Measurements from ENCODE around the gene CNOT6L. TPM values are rescaled to one million over a fixed set of nuclear protein-coding genes. Genes with fewer than 3 reads are reported as not detected.

Gene CNOT6L
- total and polyA plus RNA-seq, 7 experiments from 2014 or later, result 50.5 to 212 (median 142) TPM

- peak overlapping the region; percentile 28 to 99 (median 72) for H3K4me3 Mint-ChIP-seq
- no peak overlapping the region for H3K4me3 ChIP-seq (ENCODE audit: low read length)
- peak in 1 of 9 donors; percentile 15 for DNase-seq
- H3K4me1 Mint-ChIP-seq, result peaks cover 46 to 76% (median 69%) of the 10 kb centered on the region in 7 donors
- intact Hi-C loops (cut with micrococcal nuclease), result loop anchor here (5.0 kb wide), 2 partner anchors 33 to 738 kb away; partner anchors contain the start of gene CCNI (in 1 of the 2)
- ATAC-seq, result no peak
- no peaks in the 10 kb centered on the region for H3K9me3 ChIP-seq (ENCODE audit: control insufficient read depth in 2 of 3, low read length in 3 of 3)
- H3K27ac Mint-ChIP-seq, result peak overlapping the region in 7 of 9 donors; percentile 0 to 85 (median 65)
- peaks cover 0 to 2% (median 0%) of the 10 kb centered on the region in 5 donors for H3K27me3 Mint-ChIP-seq
- peaks cover 0 to 11% (median 0%) of the 10 kb centered on the region in 3 experiments for H3K36me3 ChIP-seq (ENCODE audit: control insufficient read depth in 2 of 3, insufficient read depth in 3 of 3, low read length in 3 of 3)
- H3K36me3 Mint-ChIP-seq, result peaks cover 4 to 35% (median 17%) of the 10 kb centered on the region in 5 donors
- ChIA-PET CTCF (no interaction called here), POLR2A (interaction anchor here (1.0 to 1.4 kb wide), 2 partner anchors 15 to 46 kb away, joined by 3 to 4 read pairs; partner anchors contain the start of gene MRPL1)
- peaks cover 0 to 11% (median 0%) of the 10 kb centered on the region in 11 donors for H3K9me3 Mint-ChIP-seq
- peaks cover 36 to 41% of the 10 kb centered on the region in 2 donors for H3K4me1 ChIP-seq (ENCODE audit: control insufficient read depth in 2 of 2, insufficient read depth in 2 of 2, low read length in 2 of 2)
- no peaks in the 10 kb centered on the region for H3K27me3 ChIP-seq (ENCODE audit: control insufficient read depth in 2 of 2, insufficient read depth in 2 of 2, low read length in 2 of 2)
- H3K27ac ChIP-seq (ENCODE audit: low read depth, low read length), result peak overlapping the region; percentile 20
Observed at GRCh38 chr4:77815636-77816035, 3.5 kb downstream of the CNOT6L start.

DNA sequence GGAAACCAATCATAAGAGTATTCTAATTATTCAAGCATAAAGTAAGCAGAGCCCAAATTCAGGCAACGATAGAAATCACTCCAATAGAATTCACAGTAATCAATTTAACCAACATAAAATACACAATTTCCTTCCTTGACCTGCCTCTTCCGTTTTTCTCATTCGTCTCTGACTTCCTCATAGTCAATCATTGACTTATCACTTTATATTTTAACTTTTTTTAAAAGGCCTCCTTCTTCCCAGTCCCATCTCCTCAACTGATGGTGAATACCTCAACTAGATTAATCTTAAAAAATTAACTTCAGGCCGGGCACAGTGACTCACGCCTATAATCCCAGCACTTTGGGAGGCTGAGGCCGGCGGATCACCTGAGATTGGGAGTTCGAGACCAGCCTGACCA lies 13.3 kb downstream of the CNOT6L start:
- DNase-seq (no peak), ATAC-seq (no peak)
- Mint-ChIP-seq H3K4me3 (peak overlapping the region; percentile 5 to 64 (median 52)), H3K27me3 (no peaks in the 10 kb centered on the region), H3K36me3 (peaks cover 0 to 25% (median 16%) of the 10 kb centered on the region in 5 donors), H3K9me3 (no peaks in the 10 kb centered on the region), H3K4me1 (peaks cover 54 to 96% (median 76%) of the 10 kb centered on the region in 7 donors), H3K27ac (peak overlapping the region in 7 of 9 donors; percentile 53 to 82 (median 66))
- no peak overlapping the region for H3K27ac ChIP-seq (ENCODE audit: low read depth, low read length)
- no peaks in the 10 kb centered on the region for H3K27me3 ChIP-seq (ENCODE audit: control insufficient read depth in 2 of 2, insufficient read depth in 2 of 2, low read length in 2 of 2)
- intact Hi-C loops (cut with micrococcal nuclease), result loop anchor here in 1 of 2 donors (1.0 kb wide), 1 partner anchor 11 kb away; no protein-coding TSS in a partner anchor
- H3K4me1 ChIP-seq (ENCODE audit: control insufficient read depth in 2 of 2, insufficient read depth in 2 of 2, low read length in 2 of 2), result peaks cover 39 to 66% of the 10 kb centered on the region in 2 donors
- H3K4me3 ChIP-seq (ENCODE audit: low read length), result no peak overlapping the region
- CTCF ChIA-PET, result no interaction called here
- no peaks in the 10 kb centered on the region for H3K9me3 ChIP-seq (ENCODE audit: control insufficient read depth in 2 of 3, low read length in 3 of 3)
- POLR2A ChIA-PET, result interaction anchor here (0.7 to 2.6 kb wide), 3 partner anchors 12 to 56 kb away, joined by 4 to 13 read pairs (median 10); partner anchors contain the start of gene MRPL1
- H3K36me3 ChIP-seq (ENCODE audit: control insufficient read depth in 2 of 3, insufficient read depth in 3 of 3, low read length in 3 of 3), result no peaks in the 10 kb centered on the region

DNA sequence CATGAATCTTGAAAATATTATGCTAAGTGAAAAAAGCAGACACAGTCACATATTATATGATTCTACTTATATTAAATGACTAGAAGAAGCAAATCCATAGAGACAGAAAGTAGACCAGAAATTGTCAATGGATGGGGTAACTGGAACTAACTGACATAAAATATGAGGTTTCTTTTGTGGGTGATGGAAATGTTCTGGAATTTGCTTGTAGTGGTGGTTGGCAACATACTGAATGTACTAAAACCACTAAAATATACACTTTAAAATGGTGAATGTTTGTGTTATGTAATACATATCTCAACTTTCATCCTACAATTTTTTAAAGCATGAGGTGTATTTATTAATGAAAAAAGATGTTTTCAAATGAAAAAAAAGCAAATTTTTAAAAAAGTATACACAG lies 14.7 kb downstream of the CNOT6L start:
- DNase-seq, result no peak
- Mint-ChIP-seq H3K9me3 (no peaks in the 10 kb centered on the region), H3K36me3 (peaks cover 0 to 21% (median 16%) of the 10 kb centered on the region in 5 donors), H3K27me3 (no peaks in the 10 kb centered on the region), H3K4me1 (peaks cover 55 to 98% (median 77%) of the 10 kb centered on the region in 7 donors), H3K4me3 (peak overlapping the region in 6 of 10 donors; percentile 12 to 64 (median 27)), H3K27ac (peak overlapping the region in 7 of 9 donors; percentile 30 to 78 (median 48))
- Histone ChIP-seq H3K9me3 (ENCODE audit: control insufficient read depth in 2 of 3, low read length in 3 of 3) (no peaks in the 10 kb centered on the region), H3K36me3 (ENCODE audit: control insufficient read depth in 2 of 3, insufficient read depth in 3 of 3, low read length in 3 of 3) (no peaks in the 10 kb centered on the region), H3K27ac (ENCODE audit: low read depth, low read length) (peak overlapping the region; percentile 20), H3K27me3 (ENCODE audit: control insufficient read depth in 2 of 2, insufficient read depth in 2 of 2, low read length in 2 of 2) (no peaks in the 10 kb centered on the region), H3K4me3 (ENCODE audit: low read length) (no peak overlapping the region), H3K4me1 (ENCODE audit: control insufficient read depth in 2 of 2, insufficient read depth in 2 of 2, low read length in 2 of 2) (peaks cover 45 to 67% of the 10 kb centered on the region in 2 donors)
- CTCF ChIA-PET, result no interaction called here
- POLR2A ChIA-PET, result interaction anchor here (0.9 kb wide), 1 partner anchor 14 kb away, joined by 4 read pairs; the partner anchor contains the start of gene CNOT6L
- no peak for ATAC-seq
- intact Hi-C loops (cut with micrococcal nuclease), result loop anchor here in 1 of 2 donors (5.0 kb wide), 1 partner anchor 37 kb away; no protein-coding TSS in a partner anchor

- H3K4me1 ChIP-seq (ENCODE audit: control insufficient read depth in 2 of 2, insufficient read depth in 2 of 2, low read length in 2 of 2), result peaks cover 52 to 65% of the 10 kb centered on the region in 2 donors
- Mint-ChIP-seq H3K27me3 (no peaks in the 10 kb centered on the region), H3K4me1 (peaks cover 54 to 99% (median 78%) of the 10 kb centered on the region in 7 donors), H3K9me3 (no peaks in the 10 kb centered on the region), H3K36me3 (peaks cover 0 to 22% (median 9%) of the 10 kb centered on the region in 5 donors), H3K27ac (peak overlapping the region in 8 of 9 donors; percentile 17 to 88 (median 72)), H3K4me3 (peak overlapping the region in 8 of 10 donors; percentile 3 to 61 (median 46))
- DNase-seq (no peak), ATAC-seq (no peak)
- no peaks in the 10 kb centered on the region for H3K27me3 ChIP-seq (ENCODE audit: control insufficient read depth in 2 of 2, insufficient read depth in 2 of 2, low read length in 2 of 2)
- H3K4me3 ChIP-seq (ENCODE audit: low read length), result peak overlapping the region; percentile 20
- no peak overlapping the region for H3K27ac ChIP-seq (ENCODE audit: low read depth, low read length)
- H3K9me3 ChIP-seq (ENCODE audit: control insufficient read depth in 2 of 3, low read length in 3 of 3), result no peaks in the 10 kb centered on the region
- ChIA-PET POLR2A (interaction anchor here (0.9 to 1.3 kb wide), 2 partner anchors 18 to 60 kb away, joined by 3 to 4 read pairs; partner anchors contain the start of gene MRPL1), CTCF (no interaction called here)
- no peaks in the 10 kb centered on the region for H3K36me3 ChIP-seq (ENCODE audit: control insufficient read depth in 2 of 3, insufficient read depth in 3 of 3, low read length in 3 of 3)
- intact Hi-C loops (cut with micrococcal nuclease), result loop anchor here in 1 of 2 donors (5.0 kb wide), 1 partner anchor 35 kb away; no protein-coding TSS in a partner anchor
Observed at GRCh38 chr4:77802402-77802801, 16.8 kb downstream of the CNOT6L start.

DNA sequence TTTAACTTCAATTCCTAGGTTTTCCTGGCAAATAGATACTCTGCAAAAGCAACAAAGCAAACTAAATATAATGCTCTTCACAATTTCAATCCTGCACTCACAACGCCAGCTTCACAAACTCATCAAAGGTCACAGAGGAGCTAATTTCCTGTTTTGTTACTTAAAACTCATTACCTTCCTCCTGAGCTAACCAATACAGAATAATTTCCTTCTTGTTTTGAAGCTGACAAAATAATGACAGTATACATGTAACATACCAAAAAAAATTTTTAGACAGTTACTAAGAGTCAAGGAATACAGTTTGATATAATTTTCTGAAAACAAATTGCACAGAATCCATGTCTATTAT lies 17.9 kb downstream of the CNOT6L start:
- peak overlapping the region; percentile 31 to 85 (median 79) for H3K4me3 Mint-ChIP-seq
- H3K36me3 Mint-ChIP-seq, result peaks cover 0 to 25% (median 10%) of the 10 kb centered on the region in 5 donors
- peak; percentile 68 for ATAC-seq
- DNase-seq, result peak in 5 of 9 donors; percentile 28 to 58 (median 54)
- H3K4me1 ChIP-seq (ENCODE audit: control insufficient read depth in 2 of 2, insufficient read depth in 2 of 2, low read length in 2 of 2), result peaks cover 51 to 76% of the 10 kb centered on the region in 2 donors
- intact Hi-C loops (cut with micrococcal nuclease), result loop anchor here (1.0 to 5.0 kb wide), 5 partner anchors 16 to 61 kb away; partner anchors contain the start of genes CNOT6L (in 1 of the 2) and MRPL1 (in 1 of the 2)
- no peaks in the 10 kb centered on the region for H3K36me3 ChIP-seq (ENCODE audit: control insufficient read depth in 2 of 3, insufficient read depth in 3 of 3, low read length in 3 of 3)
- H3K27ac Mint-ChIP-seq, result peak overlapping the region; percentile 21 to 91 (median 84)
- no peaks in the 10 kb centered on the region for H3K27me3 ChIP-seq (ENCODE audit: control insufficient read depth in 2 of 2, insufficient read depth in 2 of 2, low read length in 2 of 2)
- peak overlapping the region; percentile 35 for H3K4me3 ChIP-seq (ENCODE audit: low read length)
- ChIA-PET POLR2A (interaction anchor here (0.9 to 3.6 kb wide), 9 partner anchors 9 to 61 kb away, joined by 3 to 41 read pairs (median 5); partner anchors contain the start of genes CNOT6L and MRPL1), CTCF (interaction anchor here (0.6 to 1.5 kb wide), 7 partner anchors 10 to 197 kb away, joined by 3 to 4 read pairs (median 3); no protein-coding TSS in a partner anchor)
- H3K27me3 Mint-ChIP-seq, result no peaks in the 10 kb centered on the region
- peaks cover 0 to 6% (median 0%) of the 10 kb centered on the region in 11 donors for H3K9me3 Mint-ChIP-seq
- peaks cover 52 to 99% (median 79%) of the 10 kb centered on the region in 7 donors for H3K4me1 Mint-ChIP-seq
- peak overlapping the region; percentile 70 for H3K27ac ChIP-seq (ENCODE audit: low read depth, low read length)
- H3K9me3 ChIP-seq (ENCODE audit: control insufficient read depth in 2 of 3, low read length in 3 of 3), result no peaks in the 10 kb centered on the region

DNA sequence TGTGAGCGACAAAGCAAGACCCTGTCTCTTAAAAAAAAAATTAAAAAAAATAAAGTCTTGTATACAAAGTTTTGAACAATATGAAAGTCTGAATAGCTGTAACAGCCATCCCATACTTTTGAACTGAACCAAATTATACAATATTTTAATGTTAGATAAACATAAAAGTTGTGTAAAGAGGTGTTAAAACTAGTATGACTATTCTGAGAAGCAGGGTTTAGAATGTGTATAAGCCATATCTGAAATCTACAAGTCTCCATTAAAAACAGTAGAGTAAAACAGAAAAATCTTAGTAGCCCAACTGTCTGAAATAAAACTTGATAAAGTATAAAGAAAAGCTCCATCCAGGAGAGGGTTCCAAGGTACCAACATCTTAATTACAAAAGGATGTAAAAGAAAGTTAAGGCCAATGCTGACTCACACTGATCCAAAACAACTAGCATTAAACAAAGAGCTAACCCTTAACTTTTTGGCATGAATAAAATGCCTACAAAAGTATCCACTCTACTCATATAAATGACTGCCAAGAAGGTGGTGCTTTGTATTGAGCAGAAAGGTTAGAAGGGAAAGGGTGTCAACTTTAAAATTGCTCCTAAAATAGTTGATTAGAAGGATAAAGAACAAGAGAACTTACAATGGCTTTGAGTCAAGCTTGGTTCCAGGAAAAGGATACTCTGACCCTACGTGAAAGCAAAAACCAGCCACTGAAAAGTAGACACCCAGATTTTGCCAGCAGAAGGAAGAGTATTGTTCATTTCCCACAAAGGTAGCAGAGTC lies 18.5 kb downstream of the CNOT6L start:
- intact Hi-C loops (cut with micrococcal nuclease), result loop anchor here (1.0 to 5.0 kb wide), 5 partner anchors 16 to 62 kb away; partner anchors contain the start of genes CNOT6L (in 1 of the 2) and MRPL1 (in 1 of the 2)
- peak overlapping the region; percentile 43 to 85 (median 79) for H3K4me3 Mint-ChIP-seq
- CTCF ChIA-PET, result interaction anchor here (0.6 to 1.5 kb wide), 8 partner anchors 11 to 198 kb away, joined by 3 to 5 read pairs (median 3); no protein-coding TSS in a partner anchor
- peaks cover under 1 to 30% (median 14%) of the 10 kb centered on the region in 5 donors for H3K36me3 Mint-ChIP-seq
- H3K4me1 Mint-ChIP-seq, result peaks cover 47 to 98% (median 77%) of the 10 kb centered on the region in 7 donors
- H3K4me3 ChIP-seq (ENCODE audit: low read length), result peak overlapping the region; percentile 35
- POLR2A ChIA-PET, result interaction anchor here (0.7 to 3.6 kb wide), 11 partner anchors 9 to 61 kb away, joined by 3 to 41 read pairs (median 5); partner anchors contain the start of genes CNOT6L and MRPL1
- H3K9me3 ChIP-seq (ENCODE audit: control insufficient read depth in 2 of 3, low read length in 3 of 3), result no peaks in the 10 kb centered on the region
- peak overlapping the region; percentile 70 for H3K27ac ChIP-seq (ENCODE audit: low read depth, low read length)
- H3K9me3 Mint-ChIP-seq, result peaks cover 0 to 8% (median 0%) of the 10 kb centered on the region in 11 donors
- ATAC-seq (peak; percentile 23), DNase-seq (no peak)
- no peaks in the 10 kb centered on the region for H3K27me3 ChIP-seq (ENCODE audit: control insufficient read depth in 2 of 2, insufficient read depth in 2 of 2, low read length in 2 of 2)
- peak overlapping the region; percentile 65 to 91 (median 84) for H3K27ac Mint-ChIP-seq
- peaks cover 51 to 74% of the 10 kb centered on the region in 2 donors for H3K4me1 ChIP-seq (ENCODE audit: control insufficient read depth in 2 of 2, insufficient read depth in 2 of 2, low read length in 2 of 2)
- no peaks in the 10 kb centered on the region for H3K36me3 ChIP-seq (ENCODE audit: control insufficient read depth in 2 of 3, insufficient read depth in 3 of 3, low read length in 3 of 3)
- no peaks in the 10 kb centered on the region for H3K27me3 Mint-ChIP-seq

All from naive thymus-derived CD4-positive, alpha-beta T cell (primary cell).